LNCAP (cell line): Measurements from ENCODE around the gene SLC6A18.

Experiments used
- TF ChIP-seq, protein P1 (sequence below): fragments of 450-650 bp; IDR thresholded peaks from 2 replicates; pipeline ENCODE4 v1.5.1; 2017; ENCODE audit warnings: mild to moderate bottlenecking

The SLC6A18 gene

DNA sequence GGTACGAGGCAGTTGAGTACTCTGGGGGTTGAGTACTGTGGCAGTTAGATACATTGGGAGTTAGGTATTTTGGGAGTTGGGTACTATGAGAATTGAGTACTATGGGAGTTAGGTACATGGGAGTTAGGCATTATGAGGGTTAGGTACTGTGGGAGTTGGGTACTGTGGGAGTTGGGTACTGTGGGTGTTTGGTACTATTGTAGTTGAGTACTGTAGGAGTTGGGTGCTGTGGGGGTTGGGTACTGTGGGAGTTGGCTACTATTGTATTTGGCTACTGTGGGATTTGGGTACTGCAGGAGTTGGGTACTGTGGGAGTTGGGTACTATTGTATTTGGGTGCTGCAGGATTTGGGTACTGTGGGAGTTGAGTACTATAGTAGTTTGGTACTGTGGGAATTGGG is 28.6 kb upstream of the SLC6A18 start:
- TF ChIP-seq, protein P1, sequence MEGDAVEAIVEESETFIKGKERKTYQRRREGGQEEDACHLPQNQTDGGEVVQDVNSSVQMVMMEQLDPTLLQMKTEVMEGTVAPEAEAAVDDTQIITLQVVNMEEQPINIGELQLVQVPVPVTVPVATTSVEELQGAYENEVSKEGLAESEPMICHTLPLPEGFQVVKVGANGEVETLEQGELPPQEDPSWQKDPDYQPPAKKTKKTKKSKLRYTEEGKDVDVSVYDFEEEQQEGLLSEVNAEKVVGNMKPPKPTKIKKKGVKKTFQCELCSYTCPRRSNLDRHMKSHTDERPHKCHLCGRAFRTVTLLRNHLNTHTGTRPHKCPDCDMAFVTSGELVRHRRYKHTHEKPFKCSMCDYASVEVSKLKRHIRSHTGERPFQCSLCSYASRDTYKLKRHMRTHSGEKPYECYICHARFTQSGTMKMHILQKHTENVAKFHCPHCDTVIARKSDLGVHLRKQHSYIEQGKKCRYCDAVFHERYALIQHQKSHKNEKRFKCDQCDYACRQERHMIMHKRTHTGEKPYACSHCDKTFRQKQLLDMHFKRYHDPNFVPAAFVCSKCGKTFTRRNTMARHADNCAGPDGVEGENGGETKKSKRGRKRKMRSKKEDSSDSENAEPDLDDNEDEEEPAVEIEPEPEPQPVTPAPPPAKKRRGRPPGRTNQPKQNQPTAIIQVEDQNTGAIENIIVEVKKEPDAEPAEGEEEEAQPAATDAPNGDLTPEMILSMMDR = no peak

DNA sequence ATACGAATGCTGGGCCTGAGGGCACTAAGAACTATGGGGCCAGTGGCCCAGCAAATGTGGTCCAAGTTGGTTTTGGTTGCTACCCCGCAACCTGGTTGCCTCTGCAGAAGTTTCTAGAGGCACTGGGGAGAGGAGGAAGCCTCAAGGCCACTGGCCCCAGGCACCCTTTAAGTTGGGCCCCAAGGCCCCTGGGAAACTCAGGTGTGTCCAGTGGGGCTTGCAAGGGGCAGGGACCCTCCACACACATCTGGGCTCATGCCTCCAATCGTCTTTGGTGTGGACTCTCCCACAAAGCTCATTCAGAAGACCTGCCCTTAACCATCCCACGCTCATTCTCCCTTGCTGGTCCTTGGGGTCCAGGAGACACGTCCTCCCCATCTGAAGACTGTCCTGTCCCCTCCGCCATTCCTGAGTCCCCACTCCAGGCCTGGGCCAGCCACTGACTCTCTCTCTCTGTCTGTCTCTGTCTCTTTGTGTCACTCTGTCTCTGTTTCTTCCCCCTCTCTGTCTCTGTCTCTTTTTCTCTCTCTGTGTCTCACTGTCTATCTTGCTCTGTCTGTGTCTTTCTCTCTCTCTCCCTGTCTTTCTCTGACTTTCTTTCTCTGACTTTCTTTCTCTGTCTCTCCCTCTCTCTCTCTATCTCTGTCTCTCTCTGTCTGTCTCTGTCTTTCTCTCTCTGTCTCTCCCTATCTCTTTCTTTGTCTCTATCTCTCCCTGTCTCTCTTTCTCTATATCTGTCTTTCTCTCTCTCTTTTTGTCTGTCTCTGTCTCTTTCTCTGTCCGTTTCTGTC is 27.1 kb upstream of the SLC6A18 start:
- TF ChIP-seq, protein P1 = no peak

DNA sequence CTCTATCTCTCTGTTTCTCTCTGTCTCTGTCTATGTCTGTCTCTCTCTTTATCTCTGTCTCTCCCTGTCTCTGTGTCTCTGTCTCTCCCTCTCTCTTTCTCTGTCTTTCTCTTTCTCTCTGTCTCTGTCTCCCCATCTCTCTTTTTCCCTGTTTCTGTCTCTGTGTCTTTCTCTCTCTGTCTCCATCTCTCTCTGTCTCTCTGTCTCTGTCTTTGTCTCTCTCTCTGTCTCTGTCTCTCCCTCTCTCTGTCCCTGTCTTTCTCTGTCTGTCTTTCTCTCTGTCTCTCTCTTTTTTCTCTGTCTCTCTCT is 25.9 kb upstream of the SLC6A18 start:
- TF ChIP-seq, protein P1 = no peak

DNA sequence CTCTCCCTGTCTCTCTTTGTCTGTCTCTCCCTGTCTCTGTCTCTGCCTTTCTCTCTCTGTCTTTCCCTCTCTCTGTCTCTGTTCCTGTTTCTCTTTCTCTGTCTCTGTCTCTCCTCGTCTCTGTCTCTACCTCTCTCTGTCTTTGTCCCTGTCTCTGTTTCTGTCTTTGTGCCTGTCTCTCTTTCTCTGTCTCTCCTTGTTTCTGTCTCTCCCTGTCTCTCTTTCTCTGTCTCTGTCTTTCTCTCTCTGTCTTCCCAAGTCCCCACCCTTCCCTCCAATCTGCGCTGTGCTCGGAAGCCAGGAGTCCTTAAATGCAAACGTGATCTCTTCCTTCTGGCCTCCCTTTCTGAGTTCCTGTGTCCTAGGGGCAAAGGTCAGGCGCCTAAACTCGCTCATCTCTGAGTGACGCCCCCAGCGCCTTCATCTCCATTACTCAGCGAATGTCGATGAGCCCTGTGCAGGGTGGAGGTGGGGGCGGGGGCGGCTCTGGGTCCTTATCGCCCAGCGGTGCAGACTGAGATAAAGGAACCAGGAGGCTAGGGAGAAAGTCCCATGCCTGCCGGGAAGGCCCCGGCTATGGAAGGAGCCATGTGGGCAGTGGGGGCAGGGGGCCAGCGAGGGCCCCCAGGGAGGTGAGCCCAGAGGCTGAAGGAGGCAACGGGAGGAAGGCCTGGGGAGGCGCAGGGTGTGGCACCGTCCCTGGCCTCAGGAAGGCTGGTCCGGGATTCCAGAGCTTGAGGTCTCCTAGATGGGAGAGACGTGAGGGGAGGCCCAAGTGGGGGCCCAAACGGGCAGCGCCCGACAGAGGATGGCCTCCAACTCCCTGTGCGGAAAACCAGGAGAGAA is 25.3 kb upstream of the SLC6A18 start:
- TF ChIP-seq, protein P1 = no peak

DNA sequence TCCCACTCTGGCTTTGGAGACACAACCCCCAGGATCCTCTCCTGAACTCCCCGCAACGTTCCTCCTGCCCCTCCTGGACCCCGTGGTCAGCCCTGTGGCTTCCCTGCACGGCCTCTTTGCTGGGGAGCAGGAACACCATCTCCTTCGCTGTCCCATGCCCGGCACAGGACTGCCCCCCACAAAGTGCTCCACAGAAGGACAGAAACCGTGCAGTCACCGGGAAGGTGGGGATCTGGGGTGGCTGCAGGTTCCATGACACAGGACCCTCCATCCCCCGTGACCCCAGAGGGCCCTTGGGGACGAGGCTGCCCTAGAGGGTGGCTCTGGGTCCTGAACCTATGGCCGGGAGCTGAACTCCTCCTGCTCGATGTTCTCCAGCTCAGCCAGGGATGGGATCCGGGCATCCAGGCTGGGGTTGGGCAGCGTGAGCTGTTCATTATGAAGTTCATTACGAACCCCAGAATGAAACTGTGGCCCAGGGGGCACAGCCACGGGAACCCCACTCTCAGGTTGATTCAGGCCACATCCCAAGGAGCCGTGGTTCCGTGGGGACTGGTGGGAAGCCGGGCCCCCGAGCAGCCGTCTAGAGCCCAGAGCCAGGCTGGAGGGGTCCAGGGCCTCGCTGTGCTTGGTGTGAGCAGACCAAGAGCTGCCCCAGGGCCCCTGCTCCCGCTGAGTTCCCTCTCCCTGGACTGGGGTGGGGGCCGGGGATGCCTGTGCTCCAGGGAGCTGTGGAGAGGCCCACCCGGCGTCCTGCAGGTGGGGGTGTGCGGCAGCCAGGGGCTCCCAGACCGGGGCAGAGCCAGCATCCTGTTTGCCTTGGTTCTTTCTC is 24.5 kb upstream of the SLC6A18 start:
- TF ChIP-seq, protein P1 = no peak

DNA sequence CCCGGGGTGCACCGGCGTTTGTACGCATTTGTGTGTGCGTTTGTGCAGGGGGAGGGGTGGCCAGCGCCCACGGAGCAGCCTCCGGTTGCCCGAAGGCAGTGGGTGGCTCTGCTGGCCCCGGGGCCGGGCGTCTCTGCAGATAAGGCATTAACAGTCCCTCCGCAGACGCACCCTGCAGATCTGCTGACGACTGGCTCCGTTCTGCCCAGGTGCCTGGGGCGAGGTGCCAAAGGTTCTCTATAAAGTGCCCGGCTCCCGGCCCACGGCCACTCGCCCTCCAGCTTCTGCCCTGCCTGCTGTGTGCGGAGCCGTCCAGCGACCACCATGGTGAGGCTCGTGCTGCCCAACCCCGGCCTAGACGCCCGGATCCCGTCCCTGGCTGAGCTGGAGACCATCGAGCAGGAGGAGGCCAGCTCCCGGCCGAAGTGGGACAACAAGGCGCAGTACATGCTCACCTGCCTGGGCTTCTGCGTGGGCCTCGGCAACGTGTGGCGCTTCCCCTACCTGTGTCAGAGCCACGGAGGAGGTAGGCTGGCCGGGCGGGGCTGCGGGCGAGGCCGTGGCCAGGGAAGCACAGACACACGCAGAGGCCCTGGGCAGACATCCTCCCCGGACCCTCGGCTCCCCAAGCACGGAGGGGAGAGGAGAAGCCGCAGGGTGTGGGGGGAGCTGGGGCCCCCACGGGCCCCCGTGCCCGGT is 23.7 kb upstream of the SLC6A18 start, which contains the start of gene SLC6A19:
Gene SLC6A19 (plus strand): TSS at position 269 of the 699 bp plus-strand sequence. CDS start 56 bp downstream, at position 325.
- TF ChIP-seq, protein P1 = no peak
